ENCODE data around the gene PRSS50. TPM values are rescaled to one million over a fixed set of nuclear protein-coding genes. Genes with fewer than 3 reads are reported as not detected.
A peak's percentile ranks its signal among the peaks of the same experiment; 100 is the strongest.

The PRSS50 gene
- total RNA-seq, 4 donors from 2014 or later: 0.21 to 0.55 TPM; not detected in 2

GRCh38 chr3:46713050-46713897 lies 4.4 kb downstream of the PRSS50 start:
- no peaks in the 10 kb centered on the region for H3K9me3 ChIP-seq
- H3K4me1 ChIP-seq: no peaks in the 10 kb centered on the region
- TF ChIP-seq CTCF (IDR thresholded peaks at IDR 0.05): no peak
- no peak for TF ChIP-seq POLR2A (IDR thresholded peaks at IDR 0.05)
- no peak overlapping the region for H3K4me3 ChIP-seq
- no peak overlapping the region for H3K27ac ChIP-seq
- intact Hi-C loops (cut with DNase I; ENCODE audit: low total_unique reads): no loop called here
- no peaks in the 10 kb centered on the region for H3K27me3 ChIP-seq
- peak in 1 of 2 donors; percentile 2 for DNase-seq
- no peaks in the 10 kb centered on the region for H3K36me3 ChIP-seq

- Histone ChIP-seq H3K4me1 (no peaks in the 10 kb centered on the region), H3K36me3 (no peaks in the 10 kb centered on the region), H3K9me3 (no peaks in the 10 kb centered on the region), H3K27me3 (no peaks in the 10 kb centered on the region), H3K4me3 (no peak overlapping the region), H3K27ac (no peak overlapping the region)
- DNase-seq: peak; percentile 6
- intact Hi-C loops (cut with DNase I; ENCODE audit: low total_unique reads): no loop called here
- no peak for TF ChIP-seq POLR2A (IDR thresholded peaks at IDR 0.05)
- TF ChIP-seq CTCF (IDR thresholded peaks at IDR 0.05): no peak
These were observed 5.2 kb downstream of the PRSS50 start for GRCh38 chr3:46712191-46713049.

GRCh38 chr3:46711760-46712159 lies 5.9 kb downstream of the PRSS50 start:
- H3K27me3 ChIP-seq: no peaks in the 10 kb centered on the region
- peak in 1 of 2 donors; percentile 3 for DNase-seq
- TF ChIP-seq POLR2A (IDR thresholded peaks at IDR 0.05) (no peak), CTCF (IDR thresholded peaks at IDR 0.05) (no peak)
- H3K27ac ChIP-seq: no peak overlapping the region
- H3K36me3 ChIP-seq: no peaks in the 10 kb centered on the region
- intact Hi-C loops (cut with DNase I; ENCODE audit: low total_unique reads): no loop called here
- no peaks in the 10 kb centered on the region for H3K9me3 ChIP-seq
- no peak overlapping the region for H3K4me3 ChIP-seq
- no peaks in the 10 kb centered on the region for H3K4me1 ChIP-seq

DNA sequence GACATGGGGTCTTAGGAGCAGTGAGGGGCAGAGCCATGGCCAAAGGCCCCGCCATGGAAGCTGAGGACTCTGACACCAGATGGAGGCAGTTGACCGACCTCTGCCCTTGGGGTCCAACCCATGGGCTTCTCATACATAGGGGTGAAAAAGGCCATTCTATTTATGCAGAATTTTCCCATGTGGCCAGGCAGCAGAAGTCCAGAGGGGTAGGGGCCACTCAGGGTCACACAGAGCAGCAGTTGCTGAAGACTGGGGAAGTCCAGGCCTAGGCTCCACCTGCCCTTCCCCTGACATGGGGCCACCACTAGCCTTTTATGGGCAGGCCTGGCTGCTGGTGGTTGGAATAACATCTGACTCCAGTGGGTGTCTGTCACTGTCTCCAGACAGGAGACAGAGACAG lies 6.4 kb downstream of the PRSS50 start:
- intact Hi-C loops (cut with DNase I; ENCODE audit: low total_unique reads): no loop called here
- peak in 1 of 2 donors; percentile 3 for DNase-seq
- no peaks in the 10 kb centered on the region for H3K4me1 ChIP-seq
- TF ChIP-seq POLR2A (IDR thresholded peaks at IDR 0.05) (no peak), CTCF (IDR thresholded peaks at IDR 0.05) (no peak)
- no peak overlapping the region for H3K27ac ChIP-seq
- H3K27me3 ChIP-seq: no peaks in the 10 kb centered on the region
- H3K36me3 ChIP-seq: no peaks in the 10 kb centered on the region
- no peak overlapping the region for H3K4me3 ChIP-seq
- no peaks in the 10 kb centered on the region for H3K9me3 ChIP-seq

Data from uterus (tissue), 4 donors.